Fibroblast of lung (primary cell): Measurements from ENCODE around the gene KCNT1. TPM values are rescaled to one million over a fixed set of nuclear protein-coding genes. Genes with fewer than 3 reads are reported as not detected.

Experiments
- DNase-seq, 2 donors: peaks; one replicate each; pipeline versions ENCODE4 v3.0.0 to v3.0.0-alpha.2; 2010; ENCODE audit warnings: low read depth in 2 of 2
- H2AFZ ChIP-seq: 2 replicates; pipeline ENCODE4 v1.5.1; 2012; ENCODE audit warnings: low read length, control low read depth, inconsistent platforms
- H3K27ac ChIP-seq: 2 replicates; pipeline ENCODE4 v1.5.1; 2011; ENCODE audit warnings: low read length, control low read depth; ENCODE audit not compliant: insufficient read depth
- H3K27me3 ChIP-seq: 2 replicates; pipeline ENCODE4 v1.5.1; 2011; ENCODE audit warnings: mild to moderate bottlenecking, low read length; ENCODE audit not compliant: control insufficient read depth, insufficient read depth
- H3K36me3 ChIP-seq: 2 replicates; pipeline ENCODE4 v1.5.1; 2011; ENCODE audit warnings: low read length; ENCODE audit not compliant: control insufficient read depth, insufficient read depth
- H3K4me1 ChIP-seq: 2 replicates; pipeline ENCODE4 v1.5.1; 2011; ENCODE audit warnings: low read length; ENCODE audit not compliant: control insufficient read depth, insufficient read depth; ENCODE audit errors: extremely low read depth
- H3K4me2 ChIP-seq: 2 replicates; pipeline ENCODE4 v1.5.1; 2011; ENCODE audit warnings: low read length, control low read depth; ENCODE audit not compliant: insufficient read depth; ENCODE audit errors: extremely low read depth
- H3K4me3 ChIP-seq, 4 experiments: fragments of 200-600 bp in 1 of 4; sonication (generic) in 1 of 4; replicated peaks in 1 of 4; 2 replicates each; pipeline ENCODE4 v1.5.1; 2011 to 2016; ENCODE audit warnings: low read length in 4 of 4, low read depth in 3 of 4, mild to moderate bottlenecking in 3 of 4, control low read depth in 2 of 4, inconsistent platforms in 1 of 4, mixed read lengths in 1 of 4; ENCODE audit not compliant: insufficient read depth in 1 of 4; ENCODE audit errors: control extremely low read depth in 1 of 4
- H3K79me2 ChIP-seq: 2 replicates; pipeline ENCODE4 v1.5.1; 2012; ENCODE audit warnings: mild to moderate bottlenecking, low read length, inconsistent platforms; ENCODE audit not compliant: control insufficient read depth, insufficient read depth
- H3K9ac ChIP-seq: 2 replicates; pipeline ENCODE4 v1.5.1; 2011; ENCODE audit warnings: mild to moderate bottlenecking, low read length, control low read depth; ENCODE audit not compliant: insufficient read depth
- H3K9me3 ChIP-seq: 2 replicates; pipeline ENCODE4 v1.5.1; 2012; ENCODE audit warnings: low read depth, low read length; ENCODE audit not compliant: control insufficient read depth, insufficient read depth
- H4K20me1 ChIP-seq: 2 replicates; pipeline ENCODE4 v1.5.1; 2011; ENCODE audit warnings: low read length; ENCODE audit not compliant: control insufficient read depth, insufficient read depth; ENCODE audit errors: extremely low read depth
- CTCF ChIP-seq, 2 donors: IDR thresholded peaks in 1 of 2; conservative IDR thresholded peaks in 1 of 2; 1 replicate in 1 of 2; 2 replicates in 1 of 2; pipeline ENCODE4 v1.5.1; 2011 to 2012; ENCODE audit warnings: low read length in 2 of 2, control low read depth in 1 of 2, inconsistent platforms in 1 of 2, low read depth in 1 of 2, mild to moderate bottlenecking in 1 of 2
- EZH2 ChIP-seq: IDR thresholded peaks from 2 replicates; pipeline ENCODE4 v1.5.1; 2012; ENCODE audit warnings: low read length, control low read depth, mild to moderate bottlenecking; ENCODE audit errors: missing control alignments
- polyA plus RNA-seq, 2 donors: library from polyadenylated mRNA; depleted of rRNA in 1 of 2; stranded (reverse) in 1 of 2; unstranded in 1 of 2; fragments of >200 nt; gene quantifications; 2 replicates each; pipeline ENCODE4 v1.2.1, GENCODE V29; 2011 to 2012; ENCODE audit warnings: missing spikeins in 1 of 2
- total RNA-seq: library from RNA; depleted of rRNA; stranded (reverse); fragments of >200 nt; gene quantifications from 2 replicates; pipeline ENCODE4 v1.2.1, GENCODE V29; 2014

The KCNT1 gene
- total and polyA plus RNA-seq, 2 donors (not counting 1 experiment from before 2014, with no cell fraction given): not detected

DNA sequence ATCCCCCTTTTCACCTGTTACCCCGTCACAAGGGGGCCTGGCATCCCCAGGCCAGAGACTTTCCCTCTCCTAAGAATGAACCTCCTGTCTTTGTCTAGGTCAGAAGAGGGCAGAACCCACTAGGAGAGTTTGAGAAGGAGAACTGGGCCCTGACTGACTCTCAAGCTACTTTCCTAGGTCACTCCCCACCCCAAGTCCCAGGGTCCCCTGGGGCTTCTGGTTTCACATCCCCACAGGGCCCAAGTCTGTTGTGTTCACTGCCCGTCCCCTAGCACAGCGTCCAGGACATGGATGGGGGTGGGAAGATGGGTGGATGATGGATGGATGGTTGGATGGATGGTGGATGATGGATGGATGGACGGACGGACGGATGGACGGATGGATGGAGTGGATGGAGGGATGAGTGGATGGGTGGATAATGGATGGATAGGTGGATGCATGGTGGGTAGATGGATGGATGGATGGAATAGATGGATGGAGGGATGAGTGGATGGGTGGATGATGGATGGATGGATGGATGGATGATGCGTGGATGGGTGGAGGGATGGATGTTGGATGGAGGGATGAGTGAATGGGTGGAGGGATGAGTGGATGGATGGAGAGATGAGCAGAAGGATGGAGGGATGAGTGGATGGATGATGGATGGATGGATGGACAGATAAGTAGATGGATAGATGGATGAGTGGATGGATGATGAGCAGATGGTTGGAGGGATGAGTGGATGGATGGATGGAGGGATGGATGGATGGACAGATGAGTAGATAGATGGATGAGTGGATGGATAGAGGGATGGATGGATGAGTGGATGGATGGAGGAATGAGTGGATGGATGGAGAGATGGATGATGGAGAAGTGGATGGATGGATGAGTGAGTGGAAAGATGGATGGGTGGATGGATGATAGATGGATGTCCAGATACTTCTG, 50.6 kb downstream of the KCNT1 start:
- no peak for DNase-seq
- H3K9me3 ChIP-seq: no peaks in the 10 kb centered on the region
- H4K20me1 ChIP-seq: no peaks in the 10 kb centered on the region
- no peaks in the 10 kb centered on the region for H3K27me3 ChIP-seq
- H3K36me3 ChIP-seq: no peaks in the 10 kb centered on the region
- H3K4me2 ChIP-seq: no peak overlapping the region
- H3K4me1 ChIP-seq: no peaks in the 10 kb centered on the region
- no peak overlapping the region for H2AFZ ChIP-seq
- H3K4me3 ChIP-seq: no peak overlapping the region
- H3K9ac ChIP-seq: no peak overlapping the region
- no peaks in the 10 kb centered on the region for H3K79me2 ChIP-seq
- H3K27ac ChIP-seq: no peak overlapping the region
- no peak for TF ChIP-seq EZH2
- TF ChIP-seq CTCF (conservative IDR thresholded peaks at IDR 0.05 in 1 of 2, IDR thresholded peaks at IDR 0.05 in 1 of 2; ENCODE audit: low read depth in 1 of 2, low read length in 2 of 2): no peak

- H3K79me2 ChIP-seq: no peaks in the 10 kb centered on the region
- no peak overlapping the region for H3K4me3 ChIP-seq
- no peaks in the 10 kb centered on the region for H3K4me1 ChIP-seq
- H4K20me1 ChIP-seq: no peaks in the 10 kb centered on the region
- no peak overlapping the region for H2AFZ ChIP-seq
- no peak for TF ChIP-seq CTCF (conservative IDR thresholded peaks at IDR 0.05 in 1 of 2, IDR thresholded peaks at IDR 0.05 in 1 of 2; ENCODE audit: low read depth in 1 of 2, low read length in 2 of 2)
- no peaks in the 10 kb centered on the region for H3K27me3 ChIP-seq
- no peaks in the 10 kb centered on the region for H3K36me3 ChIP-seq
- no peak for DNase-seq
- H3K9ac ChIP-seq: no peak overlapping the region
- no peak overlapping the region for H3K4me2 ChIP-seq
- H3K9me3 ChIP-seq: no peaks in the 10 kb centered on the region
- no peak overlapping the region for H3K27ac ChIP-seq
Observed at GRCh38 chr9:135753391-135754105, 51.6 kb downstream of the KCNT1 start.

DNA sequence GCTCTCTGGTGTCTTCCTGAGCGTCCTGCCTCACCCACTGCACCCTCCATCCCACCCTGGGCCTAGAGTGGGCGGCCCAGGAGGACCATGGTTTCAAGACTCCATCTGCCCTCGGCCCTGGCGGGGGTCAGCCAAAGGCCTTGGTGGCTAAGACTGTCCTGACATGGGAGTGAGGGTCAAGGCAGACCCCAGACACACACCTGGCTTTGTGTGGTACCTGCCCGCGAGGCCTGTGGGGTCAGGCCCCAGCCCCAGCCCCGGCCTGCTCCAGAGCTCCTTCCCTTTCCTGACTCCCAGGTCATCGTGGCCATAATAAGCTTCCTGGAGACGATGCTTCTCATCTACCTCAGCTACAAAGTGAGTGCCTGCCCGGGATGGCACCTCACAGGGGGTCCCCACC, 54.6 kb downstream of the KCNT1 start:
- TF ChIP-seq CTCF (conservative IDR thresholded peaks at IDR 0.05 in 1 of 2, IDR thresholded peaks at IDR 0.05 in 1 of 2; ENCODE audit: low read depth in 1 of 2, low read length in 2 of 2): no peak
- no peak overlapping the region for H3K27ac ChIP-seq

More for the DNA sequence above, 54.6 kb downstream of the KCNT1 start:
- DNase-seq: no peak
- Histone ChIP-seq H3K9me3 (no peaks in the 10 kb centered on the region), H3K79me2 (no peaks in the 10 kb centered on the region), H3K4me1 (no peaks in the 10 kb centered on the region), H3K27me3 (no peaks in the 10 kb centered on the region), H3K4me3 (no peak overlapping the region), H4K20me1 (no peaks in the 10 kb centered on the region), H3K9ac (no peak overlapping the region), H2AFZ (no peak overlapping the region), H3K4me2 (no peak overlapping the region), H3K36me3 (no peaks in the 10 kb centered on the region)
